Astrocyte of the cerebellum (primary cell): ENCODE results near the gene ALKBH7.
A peak's percentile ranks its signal among the peaks of the same experiment; 100 is the strongest.

Source experiments
- DNase-seq: peaks from one replicate; pipeline ENCODE4 v3.0.0-alpha.2; 2011; ENCODE audit warnings: low read depth
- H3K4me3 ChIP-seq: 2 replicates; pipeline ENCODE4 v1.5.1; 2011; ENCODE audit warnings: mild to moderate bottlenecking, low read depth, low read length, moderate library complexity
- in situ Hi-C: cut with HindIII; loops from 2 replicates; pipeline ENCODE4 v1.10.0; 2017; ENCODE audit warnings: low sequenced_read_pairs
- TF ChIP-seq, protein P1 (sequence below): IDR thresholded peaks from 2 replicates; pipeline ENCODE4 v1.5.1; 2012; ENCODE audit warnings: low read length, low read depth, moderate library complexity, mild to moderate bottlenecking; ENCODE audit errors: missing control alignments

Gene ALKBH7

DNA sequence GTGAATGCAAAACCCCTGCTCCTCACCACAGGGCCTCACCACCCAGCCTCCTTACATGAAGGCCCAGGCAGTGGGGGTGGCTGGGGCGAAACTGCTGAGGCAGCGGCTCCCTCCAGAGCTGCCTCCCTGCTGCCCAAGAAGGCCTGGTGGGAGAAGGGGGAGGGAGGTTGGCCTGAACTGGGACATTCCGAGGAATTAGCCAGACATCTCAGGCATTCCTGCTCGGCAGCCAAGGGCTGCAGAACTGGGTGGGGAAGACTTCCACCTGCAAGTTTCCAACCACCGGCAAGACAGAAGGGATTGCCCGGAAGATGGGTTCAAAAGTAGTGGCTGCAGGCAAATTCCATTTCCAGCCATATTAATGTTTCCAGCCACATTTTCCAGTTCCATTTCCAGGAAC, 5.4 kb downstream of the ALKBH7 start:
- no peak overlapping the region for H3K4me3 ChIP-seq
- in situ Hi-C loops = no loop called here
- TF ChIP-seq, protein P1, sequence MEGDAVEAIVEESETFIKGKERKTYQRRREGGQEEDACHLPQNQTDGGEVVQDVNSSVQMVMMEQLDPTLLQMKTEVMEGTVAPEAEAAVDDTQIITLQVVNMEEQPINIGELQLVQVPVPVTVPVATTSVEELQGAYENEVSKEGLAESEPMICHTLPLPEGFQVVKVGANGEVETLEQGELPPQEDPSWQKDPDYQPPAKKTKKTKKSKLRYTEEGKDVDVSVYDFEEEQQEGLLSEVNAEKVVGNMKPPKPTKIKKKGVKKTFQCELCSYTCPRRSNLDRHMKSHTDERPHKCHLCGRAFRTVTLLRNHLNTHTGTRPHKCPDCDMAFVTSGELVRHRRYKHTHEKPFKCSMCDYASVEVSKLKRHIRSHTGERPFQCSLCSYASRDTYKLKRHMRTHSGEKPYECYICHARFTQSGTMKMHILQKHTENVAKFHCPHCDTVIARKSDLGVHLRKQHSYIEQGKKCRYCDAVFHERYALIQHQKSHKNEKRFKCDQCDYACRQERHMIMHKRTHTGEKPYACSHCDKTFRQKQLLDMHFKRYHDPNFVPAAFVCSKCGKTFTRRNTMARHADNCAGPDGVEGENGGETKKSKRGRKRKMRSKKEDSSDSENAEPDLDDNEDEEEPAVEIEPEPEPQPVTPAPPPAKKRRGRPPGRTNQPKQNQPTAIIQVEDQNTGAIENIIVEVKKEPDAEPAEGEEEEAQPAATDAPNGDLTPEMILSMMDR = no peak
- DNase-seq = peak; percentile 18

DNA sequence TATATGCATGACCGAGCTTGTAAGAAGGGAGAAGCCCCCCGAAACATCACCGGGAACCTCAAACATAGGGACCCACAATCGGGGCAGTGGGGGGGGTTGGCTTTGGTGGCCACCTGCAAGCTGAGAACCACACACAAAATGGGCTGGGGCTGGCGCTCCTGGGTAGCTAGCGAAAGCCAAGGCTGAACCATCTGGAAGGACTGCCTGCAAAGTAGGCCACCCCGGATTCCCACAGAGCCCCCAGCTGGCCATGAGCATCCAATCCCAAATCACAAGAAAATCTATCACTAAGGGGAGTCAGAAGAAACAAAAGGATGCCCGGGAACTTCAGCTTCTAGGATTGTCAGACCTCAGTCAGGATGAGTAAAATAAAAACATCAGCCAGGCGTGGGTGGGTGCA, 5.9 kb downstream of the ALKBH7 start:
- in situ Hi-C loops = no loop called here
- TF ChIP-seq, protein P1 = no peak
- no peak for DNase-seq
- no peak overlapping the region for H3K4me3 ChIP-seq

DNA sequence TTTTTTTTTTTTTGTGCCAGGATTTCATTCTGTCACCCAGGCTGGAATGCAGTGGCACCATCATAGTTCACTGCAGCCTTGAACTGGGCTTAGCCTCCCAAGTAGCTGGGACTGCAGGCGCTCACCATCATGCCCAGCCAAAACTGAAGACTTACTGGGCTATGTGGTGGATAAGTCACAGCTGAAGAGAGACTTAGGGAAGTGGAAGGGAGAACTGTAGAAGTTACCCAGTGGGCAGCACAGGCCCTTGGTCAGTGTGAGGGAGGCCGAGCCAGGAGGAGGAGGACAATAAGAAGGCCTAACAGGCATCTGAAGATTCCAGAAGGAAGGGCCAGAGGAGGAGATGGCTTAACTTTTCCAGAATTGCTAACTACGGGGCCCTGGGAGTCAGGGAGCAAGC, 7.2 kb downstream of the ALKBH7 start:
- TF ChIP-seq, protein P1 = no peak
- no peak overlapping the region for H3K4me3 ChIP-seq
- in situ Hi-C loops = no loop called here
- DNase-seq = no peak

DNA sequence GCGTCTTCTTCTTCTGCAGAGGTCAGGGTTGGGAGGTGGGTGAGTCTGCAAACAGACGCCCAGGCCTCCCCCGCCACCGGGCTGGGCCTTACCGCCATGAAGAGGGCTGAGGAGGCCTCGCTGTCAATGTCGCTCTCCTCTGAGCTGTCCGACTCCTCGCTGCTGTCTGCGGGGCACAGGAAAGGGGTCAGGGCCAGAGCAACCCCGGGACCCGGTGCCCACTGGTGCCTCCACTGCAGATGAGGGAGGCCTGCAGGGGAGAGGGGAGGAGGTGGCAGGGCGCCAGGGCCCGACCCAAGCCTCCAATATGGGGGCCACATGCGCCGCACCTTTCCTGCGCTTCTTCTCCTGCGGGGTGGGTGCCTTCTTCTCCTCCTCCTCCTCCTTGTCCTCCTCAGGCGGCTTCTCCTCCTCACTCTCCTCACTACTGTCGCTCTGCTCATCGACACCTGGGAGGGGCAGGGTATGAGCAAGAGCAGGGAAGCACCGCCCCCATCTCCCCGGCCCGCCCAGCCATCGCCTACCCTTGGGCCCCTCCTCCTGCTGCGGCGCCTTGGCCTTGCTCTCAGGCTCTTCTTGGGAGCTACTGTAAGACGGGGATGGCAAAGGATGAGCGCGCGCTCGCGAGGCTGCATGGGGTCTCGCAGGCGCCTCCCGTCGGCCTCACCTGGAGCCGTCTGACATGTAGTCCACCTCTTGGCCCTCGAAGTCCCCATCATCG, 8.6 kb downstream of the ALKBH7 start:
- in situ Hi-C loops = no loop called here
- DNase-seq = no peak
- no peak overlapping the region for H3K4me3 ChIP-seq
- TF ChIP-seq, protein P1 = no peak

GRCh38 chr19:6383188-6383587, 10.6 kb downstream of the ALKBH7 start:
- in situ Hi-C loops = no loop called here
- DNase-seq = no peak
- H3K4me3 ChIP-seq = no peak overlapping the region
- TF ChIP-seq, protein P1 = no peak

GRCh38 chr19:6384381-6384780, 11.8 kb downstream of the ALKBH7 start:
- no peak overlapping the region for H3K4me3 ChIP-seq
- TF ChIP-seq, protein P1 = no peak
- DNase-seq = no peak
- in situ Hi-C loops = no loop called here

DNA sequence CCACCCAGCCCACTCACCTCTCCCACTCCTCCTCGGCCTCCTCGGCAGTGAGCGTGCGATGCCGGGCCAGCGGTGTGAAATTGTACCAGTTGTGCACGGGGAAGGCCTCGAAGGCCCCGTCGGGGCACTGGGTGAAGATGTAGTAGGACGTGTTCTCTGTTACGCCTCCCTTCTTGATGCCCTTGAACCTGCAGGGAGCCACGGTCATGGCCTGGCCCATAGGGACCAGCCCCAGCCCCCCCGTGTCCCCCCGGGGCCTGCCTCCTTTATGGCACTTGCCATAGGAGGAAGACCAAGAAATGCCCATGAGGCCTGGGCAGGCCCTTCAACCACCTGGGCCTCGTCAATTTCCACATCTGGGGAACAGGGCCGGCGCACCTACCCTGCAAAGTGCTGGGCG, 14.8 kb downstream of the ALKBH7 start:
- in situ Hi-C loops = no loop called here
- TF ChIP-seq, protein P1 = no peak
- no peak overlapping the region for H3K4me3 ChIP-seq
- no peak for DNase-seq
